HCT116 (cell line): ENCODE measurements around the gene NEK6. TPM values are rescaled to one million over a fixed set of nuclear protein-coding genes. Genes with fewer than 3 reads are reported as not detected.

Source experiments
- ATAC-seq: fragments of 200-7000 bp; cut with Tn5 transposase; 2 replicates; pipeline ENCODE4 v1.9.1; 2020; ENCODE audit warnings: mild to moderate bottlenecking, moderate library complexity
- BruUV-seq: library from RNA; stranded (reverse); fragments of 400-500 nt; replicated peaks from 2 replicates; lab custom pipeline; 2021; lab: Mats Ljungman, UMichigan
- CTCF ChIA-PET: fragments of 300-600 bp; sonication (Branson Sonifier 250); formaldehyde crosslinking; loops from one replicate; lab custom pipeline; 2021; ENCODE audit warnings: antibody characterized with exemption; lab: Charles Lee
- POLR2A ChIA-PET: fragments of 300-600, 350-600 bp; sonication (Branson Sonifier 250); formaldehyde crosslinking; loops from one replicate; lab custom pipeline; 2021; ENCODE audit warnings: antibody characterized with exemption; lab: Charles Lee
- RAD21 ChIA-PET, 2 experiments: fragments of 300-600 bp; sonication (Branson Sonifier 250); formaldehyde crosslinking; loops; one replicate each; lab custom pipeline; 2023; ENCODE audit warnings: low total read pairs in 2 of 2; ENCODE audit not compliant: uncharacterized antibody in 2 of 2, unreplicated experiment in 2 of 2, low non-redundant PET in 1 of 2; lab: Charles Lee
- DNase-seq: peaks from one replicate; pipeline ENCODE4 v3.0.0-alpha.2; 2010; ENCODE audit warnings: low read depth, low spot score
- H2AFZ ChIP-seq: fragments of 200-600 bp; shearing (Covaris generic), sonication (generic); 2 replicates; pipeline ENCODE4 v1.6.1; 2017; ENCODE audit warnings: low read depth, mixed run types, mixed read lengths, antibody characterized with exemption, low read length; ENCODE audit not compliant: poor library complexity, severe bottlenecking
- H3K27ac ChIP-seq: 2 replicates; pipeline ENCODE4 v1.5.1; 2012; ENCODE audit warnings: low read depth, low read length
- H3K27me3 ChIP-seq: fragments of 200-600 bp; sonication (generic); 2 replicates; pipeline ENCODE4 v1.6.1; 2016; ENCODE audit warnings: mixed run types, low read length, mixed read lengths; ENCODE audit not compliant: insufficient read depth
- H3K36me3 ChIP-seq, 2 experiments: fragments of 200-500 bp in 1 of 2; fragments of 200-600 bp in 1 of 2; sonication (Bioruptor generic) in 1 of 2; sonication (generic) in 1 of 2; 2 replicates each; pipeline versions ENCODE4 v1.5.1 to v1.6.1; 2014 to 2016; ENCODE audit warnings: low read length in 2 of 2, inconsistent platforms in 1 of 2, mixed read lengths in 1 of 2, mixed run types in 1 of 2; ENCODE audit not compliant: insufficient read depth in 2 of 2, control insufficient read depth in 1 of 2
- H3K4me1 ChIP-seq, 2 experiments: fragments of 200-600 bp in 1 of 2; sonication (generic) in 1 of 2; 2 replicates each; pipeline versions ENCODE4 v1.5.1 to v1.6.1; 2012 to 2017; ENCODE audit warnings: low read length in 2 of 2, inconsistent platforms in 1 of 2, mild to moderate bottlenecking in 1 of 2, mixed read lengths in 1 of 2, mixed run types in 1 of 2, moderate library complexity in 1 of 2; ENCODE audit not compliant: insufficient read depth in 2 of 2, control insufficient read depth in 1 of 2
- H3K4me2 ChIP-seq: fragments of 200-600 bp; sonication (generic); 2 replicates; pipeline ENCODE4 v1.6.1; 2017; ENCODE audit warnings: mixed run types, low read length, mixed read lengths
- H3K4me3 ChIP-seq, 2 experiments: fragments of 200-600 bp in 1 of 2; sonication (generic) in 1 of 2; replicated peaks in 1 of 2; 2 replicates each; pipeline ENCODE4 v1.5.1; 2011 to 2016; ENCODE audit warnings: low read length in 2 of 2, control low read depth in 1 of 2, low read depth in 1 of 2, mild to moderate bottlenecking in 1 of 2, mixed read lengths in 1 of 2, mixed run types in 1 of 2
- H3K79me2 ChIP-seq: fragments of 200-600 bp; sonication (generic); 2 replicates; pipeline ENCODE4 v1.6.1; 2017; ENCODE audit warnings: mild to moderate bottlenecking, mixed run types, low read length, moderate library complexity, mixed read lengths; ENCODE audit not compliant: insufficient read depth
- H3K9ac ChIP-seq: fragments of 200-600 bp; sonication (generic); 2 replicates; pipeline ENCODE4 v1.6.1; 2016; ENCODE audit warnings: low read length, mixed read lengths
- H3K9me2 ChIP-seq: fragments of 200-600 bp; sonication (generic), shearing (Covaris generic); 2 replicates; pipeline ENCODE4 v1.6.1; 2017; ENCODE audit warnings: mixed run types, mild to moderate bottlenecking, moderate library complexity; ENCODE audit not compliant: insufficient read depth
- H3K9me3 ChIP-seq, 2 experiments: fragments of 200-500 bp in 1 of 2; fragments of 200-600 bp in 1 of 2; sonication (Bioruptor generic) in 1 of 2; sonication (generic) in 1 of 2; 2 replicates each; pipeline ENCODE4 v1.6.1; 2014 to 2017; ENCODE audit warnings: low read length in 2 of 2, mixed read lengths in 2 of 2, inconsistent platforms in 1 of 2, low read depth in 1 of 2, mild to moderate bottlenecking in 1 of 2, mixed run types in 1 of 2, moderate library complexity in 1 of 2; ENCODE audit not compliant: control insufficient read depth in 1 of 2, insufficient read depth in 1 of 2
- H4K20me1 ChIP-seq: fragments of 200-600 bp; sonication (generic), shearing (Covaris generic); 2 replicates; pipeline ENCODE4 v1.6.1; 2017; ENCODE audit warnings: mixed run types, mild to moderate bottlenecking, moderate library complexity; ENCODE audit not compliant: insufficient read depth
- CBX3 ChIP-seq: IDR thresholded peaks from 2 replicates; pipeline ENCODE4 v1.6.1; 2012; ENCODE audit warnings: low read depth
- CEBPB ChIP-seq: IDR thresholded peaks from 2 replicates; pipeline ENCODE4 v1.6.1; 2012; ENCODE audit warnings: low read depth
- EGR1 ChIP-seq: IDR thresholded peaks from 2 replicates; pipeline ENCODE4 v1.6.1; 2012; ENCODE audit warnings: low read depth
- ELF1 ChIP-seq: IDR thresholded peaks from 2 replicates; pipeline ENCODE4 v1.6.1; 2012; ENCODE audit warnings: low read depth, borderline replicate concordance
- EZH2 ChIP-seq: fragments of 200-600 bp; sonication (generic); IDR thresholded peaks from 2 replicates; pipeline ENCODE4 v1.6.1; 2017; ENCODE audit warnings: antibody characterized with exemption, mixed run types
- EZH2phosphoT487 ChIP-seq: fragments of 200-600 bp; IDR thresholded peaks from 2 replicates; pipeline ENCODE4 v1.6.1; 2018; ENCODE audit warnings: antibody characterized with exemption, borderline replicate concordance
- FOSL1 ChIP-seq: IDR thresholded peaks from 2 replicates; pipeline ENCODE4 v1.6.1; 2012; ENCODE audit warnings: low read depth
- JUND ChIP-seq: IDR thresholded peaks from 2 replicates; pipeline ENCODE4 v1.6.1; 2012
- POLR2A ChIP-seq: IDR thresholded peaks from 2 replicates; pipeline ENCODE4 v1.7.0; 2011; ENCODE audit warnings: borderline replicate concordance; ENCODE audit not compliant: insufficient read depth, insufficient read length; ENCODE audit errors: extremely low read depth
- RAD21 ChIP-seq: IDR thresholded peaks from 2 replicates; pipeline ENCODE4 v1.6.1; 2012; ENCODE audit warnings: low read depth, mild to moderate bottlenecking
- SIN3A ChIP-seq: IDR thresholded peaks from 2 replicates; pipeline ENCODE4 v1.6.1; 2012; ENCODE audit warnings: low read depth
- SP1 ChIP-seq: IDR thresholded peaks from 2 replicates; pipeline ENCODE4 v1.6.1; 2012; ENCODE audit warnings: low read depth
- SRF ChIP-seq: IDR thresholded peaks from 2 replicates; pipeline ENCODE4 v1.6.1; 2012; ENCODE audit warnings: low read depth
- TCF7L2 ChIP-seq: IDR thresholded peaks from 2 replicates; pipeline ENCODE4 v1.7.0; 2011; ENCODE audit warnings: borderline replicate concordance, inconsistent platforms; ENCODE audit not compliant: insufficient read depth, insufficient read length; ENCODE audit errors: extremely low read depth
- YY1 ChIP-seq: IDR thresholded peaks from 2 replicates; pipeline ENCODE4 v1.6.1; 2011; ENCODE audit warnings: low read length, low read depth, moderate library complexity, mild to moderate bottlenecking; ENCODE audit not compliant: insufficient replicate concordance; ENCODE audit errors: extremely low read depth
- ZFX ChIP-seq: fragments of 450-650 bp; IDR thresholded peaks from 2 replicates; pipeline ENCODE4 v1.6.1; 2017
- ZNF274 ChIP-seq: fragments of 200-500 bp; sonication (Bioruptor generic); IDR thresholded peaks from 2 replicates; pipeline ENCODE4 v1.6.1; 2014; ENCODE audit warnings: mild to moderate bottlenecking, low read depth, low read length, inconsistent platforms
- intact Hi-C: fragments of 100-400 bp; cut with micrococcal nuclease; formaldehyde crosslinking; loops from 2 replicates; pipeline ENCODE4 v1.10.0; 2022
- total RNA-seq: library from RNA; stranded (reverse); gene quantifications from one replicate; pipeline ENCODE4 v1.2.1, GENCODE V29; 2021; ENCODE audit not compliant: unreplicated experiment
- TF ChIP-seq, protein P1 (sequence below): IDR thresholded peaks from 2 replicates; pipeline ENCODE4 v1.6.1; 2012
- TF ChIP-seq, protein P2 (sequence below): IDR thresholded peaks from 2 replicates; pipeline ENCODE4 v1.6.1; 2012; ENCODE audit warnings: low read depth
- TF ChIP-seq, protein P3 (sequence below): IDR thresholded peaks from 2 replicates; pipeline ENCODE4 v1.6.1; 2011; ENCODE audit warnings: mild to moderate bottlenecking, low read length, moderate library complexity; ENCODE audit not compliant: insufficient replicate concordance; ENCODE audit errors: extremely low read depth
- TF ChIP-seq, protein P4 (sequence below): IDR thresholded peaks from 2 replicates; pipeline ENCODE4 v1.6.1; 2012

Gene NEK6
- total RNA-seq, 1 experiment from 2014 or later, result 40.8 TPM

DNA sequence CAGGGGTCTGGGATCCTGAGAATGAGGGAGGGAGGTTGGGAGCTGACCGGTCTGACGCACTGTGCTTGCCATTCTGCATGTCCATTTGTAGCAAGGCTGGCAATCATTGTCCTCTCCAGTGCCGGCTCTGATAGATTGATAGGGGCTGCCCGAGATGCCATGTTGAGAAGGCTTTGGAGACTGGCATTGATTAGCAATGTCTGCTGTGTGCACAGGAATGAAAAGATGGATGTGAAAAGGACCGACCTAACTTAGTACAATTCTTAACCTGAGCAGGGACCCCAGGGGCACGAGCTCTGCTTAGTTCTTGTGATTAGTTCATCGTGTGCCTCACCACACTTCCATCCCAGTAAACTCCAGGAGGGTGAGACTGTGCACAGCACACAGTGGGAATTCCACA lies 17.0 kb downstream of the NEK6 start (continued):
- no peak for TF ChIP-seq EZH2
- no peak for TF ChIP-seq FOSL1
- TF ChIP-seq, protein P1, sequence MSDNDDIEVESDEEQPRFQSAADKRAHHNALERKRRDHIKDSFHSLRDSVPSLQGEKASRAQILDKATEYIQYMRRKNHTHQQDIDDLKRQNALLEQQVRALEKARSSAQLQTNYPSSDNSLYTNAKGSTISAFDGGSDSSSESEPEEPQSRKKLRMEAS, result no peak
- no peak for TF ChIP-seq SIN3A
- no peak for TF ChIP-seq ZFX
- no peak for TF ChIP-seq RAD21
- no peak for TF ChIP-seq ELF1
- TF ChIP-seq CEBPB, result no peak
- TF ChIP-seq CBX3, result no peak

DNA sequence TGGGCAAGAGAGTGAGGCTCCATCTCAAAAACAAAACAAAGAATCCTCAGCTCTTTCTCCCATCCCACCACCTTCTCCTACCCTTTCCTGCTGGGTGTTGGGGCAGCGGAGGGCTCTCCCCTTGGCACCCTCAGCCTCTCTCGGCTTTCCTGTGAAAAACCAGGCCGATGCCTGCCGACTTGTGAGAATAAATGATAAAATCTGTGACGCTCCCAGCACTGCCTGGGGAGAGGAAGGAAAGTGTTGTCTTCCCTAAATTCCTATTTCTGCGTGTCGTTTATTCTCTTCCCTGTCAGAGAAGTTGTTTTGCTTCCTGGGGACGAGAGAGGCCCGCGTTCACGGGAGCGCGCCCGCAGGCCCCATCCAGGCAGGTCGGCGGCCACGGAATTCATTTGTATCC lies 19.7 kb downstream of the NEK6 start:
- no peak overlapping the region for H3K9ac ChIP-seq
- no peak overlapping the region for H3K27ac ChIP-seq
- H3K79me2 ChIP-seq, result peaks cover 87% of the 10 kb centered on the region
- no peak overlapping the region for H2AFZ ChIP-seq
- no TSS peak for BruUV-seq
- H3K27me3 ChIP-seq, result no peaks in the 10 kb centered on the region
- ChIA-PET RAD21 (no interaction called here), POLR2A (no interaction called here), CTCF (no interaction called here)
- no peaks in the 10 kb centered on the region for H4K20me1 ChIP-seq
- intact Hi-C loops, result no loop called here
- DNase-seq (no peak), ATAC-seq (no peak)
- H3K36me3 ChIP-seq, result no peaks in the 10 kb centered on the region
- H3K9me2 ChIP-seq, result no peaks in the 10 kb centered on the region
- H3K4me3 ChIP-seq, result no peak overlapping the region
- peaks cover 15 to 38% of the 10 kb centered on the region in 2 experiments; a peak in 3 of 4 replicates for H3K4me1 ChIP-seq
- H3K4me2 ChIP-seq, result no peak overlapping the region
- H3K9me3 ChIP-seq, result no peaks in the 10 kb centered on the region
- no peak for TF ChIP-seq POLR2A
- no peak for TF ChIP-seq EGR1
- no peak for TF ChIP-seq SIN3A
- no peak for TF ChIP-seq ZNF274
- TF ChIP-seq JUND, result no peak
- no peak for TF ChIP-seq SP1
- TF ChIP-seq, protein P2, sequence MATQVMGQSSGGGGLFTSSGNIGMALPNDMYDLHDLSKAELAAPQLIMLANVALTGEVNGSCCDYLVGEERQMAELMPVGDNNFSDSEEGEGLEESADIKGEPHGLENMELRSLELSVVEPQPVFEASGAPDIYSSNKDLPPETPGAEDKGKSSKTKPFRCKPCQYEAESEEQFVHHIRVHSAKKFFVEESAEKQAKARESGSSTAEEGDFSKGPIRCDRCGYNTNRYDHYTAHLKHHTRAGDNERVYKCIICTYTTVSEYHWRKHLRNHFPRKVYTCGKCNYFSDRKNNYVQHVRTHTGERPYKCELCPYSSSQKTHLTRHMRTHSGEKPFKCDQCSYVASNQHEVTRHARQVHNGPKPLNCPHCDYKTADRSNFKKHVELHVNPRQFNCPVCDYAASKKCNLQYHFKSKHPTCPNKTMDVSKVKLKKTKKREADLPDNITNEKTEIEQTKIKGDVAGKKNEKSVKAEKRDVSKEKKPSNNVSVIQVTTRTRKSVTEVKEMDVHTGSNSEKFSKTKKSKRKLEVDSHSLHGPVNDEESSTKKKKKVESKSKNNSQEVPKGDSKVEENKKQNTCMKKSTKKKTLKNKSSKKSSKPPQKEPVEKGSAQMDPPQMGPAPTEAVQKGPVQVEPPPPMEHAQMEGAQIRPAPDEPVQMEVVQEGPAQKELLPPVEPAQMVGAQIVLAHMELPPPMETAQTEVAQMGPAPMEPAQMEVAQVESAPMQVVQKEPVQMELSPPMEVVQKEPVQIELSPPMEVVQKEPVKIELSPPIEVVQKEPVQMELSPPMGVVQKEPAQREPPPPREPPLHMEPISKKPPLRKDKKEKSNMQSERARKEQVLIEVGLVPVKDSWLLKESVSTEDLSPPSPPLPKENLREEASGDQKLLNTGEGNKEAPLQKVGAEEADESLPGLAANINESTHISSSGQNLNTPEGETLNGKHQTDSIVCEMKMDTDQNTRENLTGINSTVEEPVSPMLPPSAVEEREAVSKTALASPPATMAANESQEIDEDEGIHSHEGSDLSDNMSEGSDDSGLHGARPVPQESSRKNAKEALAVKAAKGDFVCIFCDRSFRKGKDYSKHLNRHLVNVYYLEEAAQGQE, result no peak
- TF ChIP-seq TCF7L2, result no peak
- TF ChIP-seq YY1, result no peak
- TF ChIP-seq SRF, result no peak
- no peak for TF ChIP-seq RAD21
- no peak for TF ChIP-seq EZH2
- TF ChIP-seq CEBPB, result no peak
- TF ChIP-seq, protein P3, sequence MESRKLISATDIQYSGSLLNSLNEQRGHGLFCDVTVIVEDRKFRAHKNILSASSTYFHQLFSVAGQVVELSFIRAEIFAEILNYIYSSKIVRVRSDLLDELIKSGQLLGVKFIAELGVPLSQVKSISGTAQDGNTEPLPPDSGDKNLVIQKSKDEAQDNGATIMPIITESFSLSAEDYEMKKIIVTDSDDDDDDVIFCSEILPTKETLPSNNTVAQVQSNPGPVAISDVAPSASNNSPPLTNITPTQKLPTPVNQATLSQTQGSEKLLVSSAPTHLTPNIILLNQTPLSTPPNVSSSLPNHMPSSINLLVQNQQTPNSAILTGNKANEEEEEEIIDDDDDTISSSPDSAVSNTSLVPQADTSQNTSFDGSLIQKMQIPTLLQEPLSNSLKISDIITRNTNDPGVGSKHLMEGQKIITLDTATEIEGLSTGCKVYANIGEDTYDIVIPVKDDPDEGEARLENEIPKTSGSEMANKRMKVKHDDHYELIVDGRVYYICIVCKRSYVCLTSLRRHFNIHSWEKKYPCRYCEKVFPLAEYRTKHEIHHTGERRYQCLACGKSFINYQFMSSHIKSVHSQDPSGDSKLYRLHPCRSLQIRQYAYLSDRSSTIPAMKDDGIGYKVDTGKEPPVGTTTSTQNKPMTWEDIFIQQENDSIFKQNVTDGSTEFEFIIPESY, result no peak
- TF ChIP-seq EZH2phosphoT487, result no peak
- TF ChIP-seq, protein P4, sequence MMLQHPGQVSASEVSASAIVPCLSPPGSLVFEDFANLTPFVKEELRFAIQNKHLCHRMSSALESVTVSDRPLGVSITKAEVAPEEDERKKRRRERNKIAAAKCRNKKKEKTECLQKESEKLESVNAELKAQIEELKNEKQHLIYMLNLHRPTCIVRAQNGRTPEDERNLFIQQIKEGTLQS, result no peak
